ENCODE measurements around the gene ATOSB.

ATOSB gene

DNA sequence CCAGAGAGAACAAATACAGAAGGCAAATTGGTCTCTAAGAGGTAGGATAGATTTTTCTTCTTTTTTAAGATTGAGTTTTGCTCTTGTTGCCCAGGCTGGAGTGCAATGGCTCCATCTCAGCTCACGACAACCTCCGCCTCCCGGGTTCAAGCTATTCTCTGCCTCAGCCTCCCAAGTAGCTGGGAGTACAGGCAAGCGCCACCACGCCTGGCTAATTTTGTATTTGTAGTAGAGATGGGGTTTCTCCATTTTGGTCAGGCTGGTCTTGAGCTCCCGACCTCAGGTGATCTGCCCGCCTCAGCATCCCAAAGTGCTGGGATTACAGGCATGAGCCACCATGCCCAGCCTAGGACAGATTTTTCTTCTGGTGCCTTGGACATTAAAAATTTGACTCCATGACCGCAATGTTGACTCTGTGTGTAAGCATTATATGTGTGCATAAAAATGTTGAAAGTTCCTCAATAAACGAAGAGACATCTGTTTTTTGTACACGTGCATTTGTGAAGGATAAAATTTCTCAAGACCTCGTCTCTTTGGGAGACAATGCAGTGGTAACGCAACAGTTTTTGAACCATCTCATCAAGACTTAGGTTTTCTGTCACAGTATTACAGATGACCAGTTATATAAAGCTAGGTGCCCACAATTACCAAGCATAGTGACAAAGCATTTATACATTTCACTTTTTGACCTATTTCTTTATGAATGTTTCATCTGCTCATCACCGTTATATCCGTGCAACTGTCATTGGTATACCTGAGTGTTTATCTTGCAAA is 60.6 kb downstream of the ATOSB start:
- Histone ChIP-seq H2AFZ (ENCODE audit: low read depth, low read length) (no peak overlapping the region), H3K4me1 (ENCODE audit: insufficient read depth, low read length) (no peaks in the 10 kb centered on the region), H3K27ac (ENCODE audit: low read length) (no peak overlapping the region), H3K79me2 (ENCODE audit: insufficient read depth, low read length) (no peaks in the 10 kb centered on the region), H4K20me1 (ENCODE audit: insufficient read depth, low read length) (peaks cover 12% of the 10 kb centered on the region; the same call in 1 of the 2 replicates), H3K9ac (ENCODE audit: low read depth, low read length) (no peak overlapping the region), H3K4me3 (ENCODE audit: low read depth in 1 of 2, low read length in 2 of 2) (no peak overlapping the region), H3K36me3 (ENCODE audit: insufficient read depth, low read length) (peaks cover 74% of the 10 kb centered on the region), H3K27me3 (ENCODE audit: insufficient read depth, low read length, poor library complexity) (no peaks in the 10 kb centered on the region), H3K9me3 (ENCODE audit: insufficient read depth, low read length, severe bottlenecking) (no peaks in the 10 kb centered on the region), H3K4me2 (ENCODE audit: insufficient read depth, low read length) (no peak overlapping the region)
- no peak for ATAC-seq (ENCODE audit: insufficient read depth, low read depth)
- DNase-seq: no peak
- TF ChIP-seq EZH2 (IDR thresholded peaks at IDR 0.05; ENCODE audit: borderline replicate concordance, low read depth, low read length, severe bottlenecking): no peak
- TF ChIP-seq, protein P1, sequence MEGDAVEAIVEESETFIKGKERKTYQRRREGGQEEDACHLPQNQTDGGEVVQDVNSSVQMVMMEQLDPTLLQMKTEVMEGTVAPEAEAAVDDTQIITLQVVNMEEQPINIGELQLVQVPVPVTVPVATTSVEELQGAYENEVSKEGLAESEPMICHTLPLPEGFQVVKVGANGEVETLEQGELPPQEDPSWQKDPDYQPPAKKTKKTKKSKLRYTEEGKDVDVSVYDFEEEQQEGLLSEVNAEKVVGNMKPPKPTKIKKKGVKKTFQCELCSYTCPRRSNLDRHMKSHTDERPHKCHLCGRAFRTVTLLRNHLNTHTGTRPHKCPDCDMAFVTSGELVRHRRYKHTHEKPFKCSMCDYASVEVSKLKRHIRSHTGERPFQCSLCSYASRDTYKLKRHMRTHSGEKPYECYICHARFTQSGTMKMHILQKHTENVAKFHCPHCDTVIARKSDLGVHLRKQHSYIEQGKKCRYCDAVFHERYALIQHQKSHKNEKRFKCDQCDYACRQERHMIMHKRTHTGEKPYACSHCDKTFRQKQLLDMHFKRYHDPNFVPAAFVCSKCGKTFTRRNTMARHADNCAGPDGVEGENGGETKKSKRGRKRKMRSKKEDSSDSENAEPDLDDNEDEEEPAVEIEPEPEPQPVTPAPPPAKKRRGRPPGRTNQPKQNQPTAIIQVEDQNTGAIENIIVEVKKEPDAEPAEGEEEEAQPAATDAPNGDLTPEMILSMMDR (IDR thresholded peaks at IDR 0.05; ENCODE audit: borderline replicate concordance, extremely low read depth, low read length, poor library complexity, severe bottlenecking): no peak

DNA sequence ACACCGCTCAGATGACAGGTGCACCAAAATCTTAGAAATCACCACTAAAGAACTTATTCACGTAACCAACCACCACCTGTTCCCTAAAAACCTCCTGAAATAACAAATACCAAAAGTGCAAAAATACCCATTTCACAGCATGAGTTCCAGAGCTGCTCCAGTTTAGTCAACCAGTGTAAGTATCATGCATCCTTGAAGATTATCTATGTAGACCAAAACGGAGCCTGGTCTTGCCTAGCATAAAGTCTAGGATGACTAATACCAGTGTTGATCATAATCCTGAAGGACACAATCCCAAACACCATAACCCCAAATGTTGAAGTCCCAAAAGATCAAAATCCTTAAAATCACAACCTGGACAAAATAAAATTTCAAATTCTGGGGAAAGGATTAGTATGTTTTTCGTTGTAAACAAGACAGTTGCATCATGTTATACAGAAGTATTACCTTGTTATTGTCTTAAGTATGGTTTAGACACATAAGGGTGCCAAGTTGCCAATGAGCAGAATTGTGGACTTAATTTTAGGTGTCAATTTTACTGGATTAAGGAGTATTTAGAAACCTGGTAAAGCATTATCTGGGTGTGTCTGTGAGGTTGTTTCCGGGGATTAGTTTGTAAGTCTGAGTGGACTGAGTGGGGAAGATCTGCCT is 61.4 kb downstream of the ATOSB start:
- Histone ChIP-seq H3K36me3 (ENCODE audit: insufficient read depth, low read length) (peaks cover 68% of the 10 kb centered on the region), H3K27me3 (ENCODE audit: insufficient read depth, low read length, poor library complexity) (no peaks in the 10 kb centered on the region), H2AFZ (ENCODE audit: low read depth, low read length) (no peak overlapping the region), H3K4me2 (ENCODE audit: insufficient read depth, low read length) (no peak overlapping the region), H4K20me1 (ENCODE audit: insufficient read depth, low read length) (peaks cover 5% of the 10 kb centered on the region; the same call in 1 of the 2 replicates), H3K79me2 (ENCODE audit: insufficient read depth, low read length) (no peaks in the 10 kb centered on the region), H3K4me1 (ENCODE audit: insufficient read depth, low read length) (no peaks in the 10 kb centered on the region), H3K9me3 (ENCODE audit: insufficient read depth, low read length, severe bottlenecking) (no peaks in the 10 kb centered on the region), H3K9ac (ENCODE audit: low read depth, low read length) (no peak overlapping the region), H3K27ac (ENCODE audit: low read length) (no peak overlapping the region), H3K4me3 (ENCODE audit: low read depth in 1 of 2, low read length in 2 of 2) (no peak overlapping the region)
- TF ChIP-seq EZH2 (IDR thresholded peaks at IDR 0.05; ENCODE audit: borderline replicate concordance, low read depth, low read length, severe bottlenecking): no peak
- TF ChIP-seq, protein P1 (IDR thresholded peaks at IDR 0.05; ENCODE audit: borderline replicate concordance, extremely low read depth, low read length, poor library complexity, severe bottlenecking): no peak
- no peak for DNase-seq
- peak; percentile 23; the same call in 1 of the 3 replicates for ATAC-seq (ENCODE audit: insufficient read depth, low read depth)
